ENCODE results near the gene CHST15. TPM values are rescaled to one million over a fixed set of nuclear protein-coding genes. Genes with fewer than 3 reads are reported as not detected.

CHST15 gene
- total RNA-seq, 2 donors from 2014 or later, result 7.5 to 14.9 TPM

DNA sequence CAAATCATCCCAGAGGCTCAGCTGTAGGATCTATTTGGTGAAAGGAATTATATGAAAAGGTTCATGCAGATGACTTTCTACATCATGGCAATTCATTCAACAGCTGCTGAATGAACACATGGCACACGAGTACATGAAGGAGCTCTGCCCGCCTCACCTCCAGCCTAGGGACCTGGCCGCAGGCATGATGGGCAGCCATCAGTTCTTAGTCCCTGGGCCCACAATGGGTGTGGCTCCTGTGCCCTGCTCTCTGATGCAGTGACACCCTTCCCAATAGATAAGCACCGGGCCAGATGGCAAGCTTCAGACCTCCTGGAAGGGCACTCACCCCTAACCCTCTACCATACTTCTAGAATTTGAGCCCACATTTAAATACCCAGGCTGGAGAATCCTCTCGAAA, 3.5 kb downstream of the CHST15 start:
- Mint-ChIP-seq H3K36me3 (ENCODE audit: low read depth) (no peaks in the 10 kb centered on the region), H3K4me1 (peaks cover 12% of the 10 kb centered on the region), H3K4me3 (no peak overlapping the region), H3K9me3 (no peaks in the 10 kb centered on the region), H3K27me3 (ENCODE audit: insufficient read depth) (peaks cover 31% of the 10 kb centered on the region), H3K27ac (no peak overlapping the region)
- Histone ChIP-seq H3K27me3 (ENCODE audit: control insufficient read depth, insufficient read depth, low read length, poor library complexity, severe bottlenecking) (peaks cover 7% of the 10 kb centered on the region), H3K4me1 (ENCODE audit: control insufficient read depth, insufficient read depth, low read length) (no peaks in the 10 kb centered on the region), H3K9ac (ENCODE audit: extremely low read depth, low read length, poor library complexity, severe bottlenecking) (no peak overlapping the region), H3K4me3 (ENCODE audit: low read length) (no peak overlapping the region), H3K9me3 (ENCODE audit: control insufficient read depth, low read length) (no peaks in the 10 kb centered on the region), H3K36me3 (ENCODE audit: control insufficient read depth, insufficient read depth, low read length) (no peaks in the 10 kb centered on the region), H3K27ac (ENCODE audit: low read depth, low read length) (no peak overlapping the region)
- TF ChIP-seq CTCF (conservative IDR thresholded peaks at IDR 0.05), result no peak
- 89 to 95% methylated on average over 5 of the region's 5 CpGs for WGBS, 2 experiments (ENCODE audit: insufficient coverage in 1 of 2, insufficient read length in 1 of 2)
- DNase-seq, result no peak

DNA sequence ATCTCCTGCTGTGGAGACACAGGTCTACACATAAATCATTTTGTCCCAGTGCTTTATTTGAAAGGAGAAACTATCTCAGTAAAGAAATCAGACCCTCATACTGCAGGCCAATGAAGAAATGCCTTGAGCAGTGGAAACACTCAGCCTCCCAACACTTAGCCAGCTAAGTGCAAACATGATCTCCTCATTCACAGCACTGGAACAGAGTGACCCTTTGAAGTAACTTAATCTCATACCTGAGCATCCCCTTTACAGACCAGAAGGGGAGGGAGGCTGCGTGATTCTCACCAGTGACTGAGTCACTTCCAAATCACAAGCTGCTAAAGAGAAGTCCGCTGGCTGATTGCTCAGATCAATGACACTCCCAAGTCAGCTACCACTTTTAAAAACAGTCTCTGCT, 4.5 kb downstream of the CHST15 start:
- Mint-ChIP-seq H3K4me3 (no peak overlapping the region), H3K27me3 (ENCODE audit: insufficient read depth) (peaks cover 22% of the 10 kb centered on the region)

DNA sequence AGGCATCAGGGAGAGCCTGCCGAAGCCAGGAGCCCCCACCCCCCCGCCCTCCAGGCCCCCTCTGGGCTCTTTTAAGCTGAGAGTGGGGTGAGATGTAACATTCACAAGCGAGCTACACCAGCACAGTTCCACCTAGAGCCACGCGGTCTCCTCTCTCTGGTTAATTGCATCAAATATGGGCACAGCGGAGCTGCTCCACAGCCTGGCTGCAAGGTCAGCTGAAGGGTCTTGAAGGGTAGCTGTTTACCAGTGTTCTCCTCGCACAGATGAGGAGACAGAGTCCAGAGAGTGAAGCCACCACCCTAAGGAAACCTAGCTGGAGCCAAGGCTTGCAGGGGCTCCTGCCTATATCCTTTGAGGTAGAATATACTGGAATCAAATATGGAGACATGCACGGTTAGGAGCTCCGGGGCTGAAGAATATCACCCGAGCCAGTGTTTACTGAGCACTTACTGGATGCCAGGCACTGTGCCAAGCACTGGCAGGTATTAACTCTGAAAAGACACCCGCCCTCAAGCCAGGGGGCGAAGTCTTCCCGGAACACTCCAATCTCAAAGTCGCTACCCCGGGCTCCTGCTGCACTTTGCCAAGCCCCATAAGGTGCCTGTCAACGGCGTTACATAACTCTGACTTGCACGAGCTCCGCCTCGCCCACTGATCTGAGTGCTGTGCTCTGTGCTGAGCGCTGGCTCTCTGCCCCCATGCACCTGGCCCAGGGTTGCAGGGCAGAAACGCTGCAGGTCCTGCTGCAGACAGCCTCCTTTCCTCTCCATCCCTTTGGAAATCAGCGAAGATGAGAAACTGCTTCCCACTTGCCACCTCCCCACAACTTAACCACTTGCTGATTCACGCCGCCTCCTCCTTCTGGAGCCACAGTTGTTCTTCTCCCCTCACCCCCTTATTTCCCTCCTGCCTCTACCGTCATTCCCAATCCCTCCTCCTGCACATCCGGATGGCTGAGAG, 5.4 kb downstream of the CHST15 start:
- H3K4me3 Mint-ChIP-seq, result no peak overlapping the region
- Histone ChIP-seq H3K9me3 (ENCODE audit: control insufficient read depth, low read length) (no peaks in the 10 kb centered on the region), H3K27ac (ENCODE audit: low read depth, low read length) (no peak overlapping the region), H3K9ac (ENCODE audit: extremely low read depth, low read length, poor library complexity, severe bottlenecking) (no peak overlapping the region), H3K27me3 (ENCODE audit: control insufficient read depth, insufficient read depth, low read length, poor library complexity, severe bottlenecking) (peaks cover 7% of the 10 kb centered on the region), H3K4me3 (ENCODE audit: low read length) (no peak overlapping the region), H3K36me3 (ENCODE audit: control insufficient read depth, insufficient read depth, low read length) (no peaks in the 10 kb centered on the region), H3K4me1 (ENCODE audit: control insufficient read depth, insufficient read depth, low read length) (no peaks in the 10 kb centered on the region)
- H3K27me3 Mint-ChIP-seq (ENCODE audit: insufficient read depth), result peaks cover 21% of the 10 kb centered on the region
- H3K27ac Mint-ChIP-seq, result no peak overlapping the region
- WGBS, 2 experiments (ENCODE audit: insufficient coverage in 1 of 2, insufficient read length in 1 of 2), result 91 to 92% methylated on average over 21 to 27 of the region's 27 CpGs
- H3K9me3 Mint-ChIP-seq, result no peaks in the 10 kb centered on the region
- no peak for DNase-seq
- peaks cover 12% of the 10 kb centered on the region for H3K4me1 Mint-ChIP-seq
- H3K36me3 Mint-ChIP-seq (ENCODE audit: low read depth), result no peaks in the 10 kb centered on the region
- no peak for TF ChIP-seq CTCF (conservative IDR thresholded peaks at IDR 0.05)

More for the DNA sequence above, 4.5 kb downstream of the CHST15 start:
- Histone ChIP-seq H3K4me1 (ENCODE audit: control insufficient read depth, insufficient read depth, low read length) (no peaks in the 10 kb centered on the region), H3K4me3 (ENCODE audit: low read length) (no peak overlapping the region), H3K27ac (ENCODE audit: low read depth, low read length) (no peak overlapping the region), H3K27me3 (ENCODE audit: control insufficient read depth, insufficient read depth, low read length, poor library complexity, severe bottlenecking) (peaks cover 7% of the 10 kb centered on the region), H3K36me3 (ENCODE audit: control insufficient read depth, insufficient read depth, low read length) (no peaks in the 10 kb centered on the region), H3K9me3 (ENCODE audit: control insufficient read depth, low read length) (no peaks in the 10 kb centered on the region), H3K9ac (ENCODE audit: extremely low read depth, low read length, poor library complexity, severe bottlenecking) (no peak overlapping the region)
- Mint-ChIP-seq H3K4me1 (peaks cover 12% of the 10 kb centered on the region), H3K36me3 (ENCODE audit: low read depth) (no peaks in the 10 kb centered on the region), H3K9me3 (no peaks in the 10 kb centered on the region), H3K27ac (no peak overlapping the region)
- 93 to 95% methylated on average over 2 of the region's 2 CpGs for WGBS, 2 experiments (ENCODE audit: insufficient coverage in 1 of 2, insufficient read length in 1 of 2)
- DNase-seq, result no peak
- no peak for TF ChIP-seq CTCF (conservative IDR thresholded peaks at IDR 0.05)
